ENCODE measurements around the gene GAL3ST3. TPM values are rescaled to one million over a fixed set of nuclear protein-coding genes. Genes with fewer than 3 reads are reported as not detected.

The GAL3ST3 gene
- total RNA-seq, 2 donors from 2014 or later, result 0.36 to 0.42 TPM

- H3K27ac Mint-ChIP-seq, result no peak overlapping the region
- H3K4me3 Mint-ChIP-seq, result no peak overlapping the region
- no peak for DNase-seq
- H3K27me3 Mint-ChIP-seq (ENCODE audit: low read depth), result peaks cover 17% of the 10 kb centered on the region
- H3K4me1 Mint-ChIP-seq (ENCODE audit: low read depth), result peaks cover 41% of the 10 kb centered on the region
- ATAC-seq (replicated peaks in 1 of 2), result no peak
- H3K9me3 Mint-ChIP-seq, result no peaks in the 10 kb centered on the region
- H3K36me3 Mint-ChIP-seq (ENCODE audit: insufficient read depth in 2 of 2), result peaks cover 2 to 5% of the 10 kb centered on the region in 2 donors
Measured at GRCh38 chr11:66047541-66048365, 1.2 kb downstream of the GAL3ST3 start.

DNA sequence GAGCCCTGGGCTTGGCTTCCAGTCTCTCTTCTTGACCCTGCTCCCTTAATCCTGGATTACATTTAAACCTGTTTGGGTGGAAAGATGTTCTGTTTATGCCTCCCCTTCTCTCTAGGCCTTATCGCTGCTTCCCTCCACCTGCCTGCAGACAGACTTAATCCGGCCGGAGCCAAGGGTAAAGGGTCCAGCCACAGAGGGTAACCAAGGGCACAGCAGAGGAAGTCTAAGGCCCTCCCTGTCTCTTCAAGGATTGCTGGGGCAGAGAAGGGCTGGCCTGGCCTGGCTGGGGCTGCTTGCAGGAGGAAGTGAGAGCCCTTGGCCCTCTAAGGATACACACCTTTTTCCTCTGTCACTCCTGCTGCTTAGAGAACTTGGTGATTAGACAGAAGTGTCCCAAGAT, 2.1 kb downstream of the GAL3ST3 start:
- no peaks in the 10 kb centered on the region for H3K36me3 Mint-ChIP-seq (ENCODE audit: insufficient read depth in 2 of 2)
- peaks cover 17% of the 10 kb centered on the region for H3K27me3 Mint-ChIP-seq (ENCODE audit: low read depth)
- H3K4me1 Mint-ChIP-seq (ENCODE audit: low read depth), result peaks cover 33% of the 10 kb centered on the region
- DNase-seq (no peak), ATAC-seq (replicated peaks in 1 of 2) (no peak)
- H3K9me3 Mint-ChIP-seq, result no peaks in the 10 kb centered on the region
- H3K4me3 Mint-ChIP-seq, result no peak overlapping the region
- H3K27ac Mint-ChIP-seq, result no peak overlapping the region

GRCh38 chr11:66045177-66045639, 3.8 kb downstream of the GAL3ST3 start:
- Mint-ChIP-seq H3K36me3 (ENCODE audit: insufficient read depth in 2 of 2) (no peaks in the 10 kb centered on the region), H3K27me3 (ENCODE audit: low read depth) (peaks cover 17% of the 10 kb centered on the region), H3K9me3 (no peaks in the 10 kb centered on the region), H3K4me3 (peak overlapping the region; percentile 59 to 71), H3K4me1 (ENCODE audit: low read depth) (peaks cover 23% of the 10 kb centered on the region), H3K27ac (no peak overlapping the region)
- DNase-seq (peak; percentile 88 to 90), ATAC-seq (replicated peaks in 1 of 2) (peak; percentile 90 to 91)

GRCh38 chr11:66044757-66045156, 4.2 kb downstream of the GAL3ST3 start:
- Mint-ChIP-seq H3K36me3 (ENCODE audit: insufficient read depth in 2 of 2) (no peaks in the 10 kb centered on the region), H3K27me3 (ENCODE audit: low read depth) (peaks cover 14% of the 10 kb centered on the region), H3K4me3 (peak overlapping the region; percentile 59 to 71), H3K4me1 (ENCODE audit: low read depth) (peaks cover 23% of the 10 kb centered on the region), H3K27ac (no peak overlapping the region), H3K9me3 (no peaks in the 10 kb centered on the region)
- peak; percentile 78 to 79 for ATAC-seq (replicated peaks in 1 of 2)
- peak; percentile 33 to 36 for DNase-seq

DNA sequence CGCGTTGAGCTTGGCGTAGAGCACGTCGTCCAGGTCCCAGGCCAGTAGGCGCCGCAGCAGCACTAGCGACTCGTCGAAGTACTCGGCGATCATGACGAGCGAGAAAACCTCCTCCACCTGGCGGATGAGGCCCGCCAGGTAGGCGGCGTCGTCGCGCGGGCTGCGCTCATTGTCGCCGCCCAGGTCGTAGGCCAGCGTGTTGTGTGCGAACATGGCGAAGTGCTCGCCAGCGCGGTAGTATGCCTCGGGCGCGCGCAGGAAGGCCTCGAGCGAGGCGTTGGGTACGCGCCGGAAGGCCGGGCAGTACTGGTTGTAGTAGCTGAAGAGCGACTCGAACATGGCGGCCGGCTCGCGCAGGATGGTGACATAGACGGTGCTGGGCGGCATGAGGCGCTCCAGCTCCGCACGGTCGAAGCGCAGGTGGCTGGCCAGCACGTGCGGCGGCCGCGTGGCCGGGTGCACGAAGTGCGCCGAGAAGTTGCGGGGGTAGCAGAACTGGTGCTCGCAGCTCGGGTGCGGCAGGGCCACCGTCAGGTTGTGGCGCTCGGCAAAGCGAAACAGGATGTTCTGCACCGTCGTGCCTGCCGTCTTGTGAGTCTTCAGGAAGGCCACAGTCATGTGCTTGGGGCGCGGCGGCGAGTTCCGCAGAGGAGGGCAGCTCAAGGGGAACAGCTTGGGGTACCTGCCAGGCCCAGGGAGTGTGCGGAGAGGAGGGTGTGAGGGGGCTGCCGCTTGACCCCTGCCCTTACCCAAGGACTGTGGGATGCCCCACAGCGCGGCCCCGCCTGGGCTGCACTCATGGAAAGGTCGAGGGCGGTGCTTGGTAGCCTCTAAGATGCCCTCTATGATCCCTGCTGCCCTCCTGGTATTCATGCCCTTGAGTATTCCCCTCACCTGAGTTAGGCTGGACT, 5.7 kb downstream of the GAL3ST3 start:
- H3K4me1 Mint-ChIP-seq (ENCODE audit: low read depth), result peaks cover 18% of the 10 kb centered on the region
- DNase-seq (no peak), ATAC-seq (replicated peaks in 1 of 2) (no peak)
- H3K27ac Mint-ChIP-seq, result no peak overlapping the region
- H3K4me3 Mint-ChIP-seq, result no peak overlapping the region
- H3K36me3 Mint-ChIP-seq (ENCODE audit: insufficient read depth in 2 of 2), result no peaks in the 10 kb centered on the region
- H3K9me3 Mint-ChIP-seq, result no peaks in the 10 kb centered on the region
- H3K27me3 Mint-ChIP-seq (ENCODE audit: low read depth), result peaks cover 5% of the 10 kb centered on the region

GRCh38 chr11:66042227-66042995, 6.5 kb downstream of the GAL3ST3 start:
- Mint-ChIP-seq H3K4me3 (no peak overlapping the region), H3K27me3 (ENCODE audit: low read depth) (no peaks in the 10 kb centered on the region), H3K4me1 (ENCODE audit: low read depth) (peaks cover 18% of the 10 kb centered on the region), H3K36me3 (ENCODE audit: insufficient read depth in 2 of 2) (no peaks in the 10 kb centered on the region), H3K9me3 (no peaks in the 10 kb centered on the region), H3K27ac (no peak overlapping the region)
- DNase-seq, result no peak
- ATAC-seq (replicated peaks in 1 of 2), result no peak

DNA sequence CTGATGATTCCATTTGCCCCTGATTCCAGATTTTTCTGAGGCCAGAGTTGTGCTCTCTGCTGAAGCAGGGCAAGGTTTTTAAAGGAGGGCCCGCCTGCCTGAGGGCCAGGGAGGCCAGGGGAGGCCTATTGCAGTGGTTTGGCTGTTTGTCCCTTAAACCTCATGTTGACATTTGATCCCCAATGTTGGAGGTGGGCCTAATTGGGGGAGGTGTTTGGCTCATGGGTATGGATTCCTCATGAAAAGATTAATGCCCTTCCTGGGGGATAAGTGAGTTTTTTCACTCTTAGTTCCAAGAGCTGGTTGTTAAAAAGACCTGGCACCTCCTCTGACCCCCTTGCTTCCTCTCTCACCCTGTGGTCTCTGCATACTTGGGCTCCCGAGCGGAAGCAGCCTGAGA, 9.2 kb downstream of the GAL3ST3 start:
- no peak for DNase-seq
- H3K27ac Mint-ChIP-seq, result no peak overlapping the region
- no peak for ATAC-seq (replicated peaks in 1 of 2)
- H3K9me3 Mint-ChIP-seq, result no peaks in the 10 kb centered on the region
- no peaks in the 10 kb centered on the region for H3K36me3 Mint-ChIP-seq (ENCODE audit: insufficient read depth in 2 of 2)
- peaks cover 6% of the 10 kb centered on the region for H3K4me1 Mint-ChIP-seq (ENCODE audit: low read depth)
- no peak overlapping the region for H3K4me3 Mint-ChIP-seq
- H3K27me3 Mint-ChIP-seq (ENCODE audit: low read depth), result peaks cover 3% of the 10 kb centered on the region

GRCh38 chr11:66037327-66037726, 11.6 kb downstream of the GAL3ST3 start:
- peaks cover 7% of the 10 kb centered on the region for H3K27me3 Mint-ChIP-seq (ENCODE audit: low read depth)
- no peaks in the 10 kb centered on the region for H3K4me1 Mint-ChIP-seq (ENCODE audit: low read depth)
- no peak overlapping the region for H3K4me3 Mint-ChIP-seq
- H3K9me3 Mint-ChIP-seq, result no peaks in the 10 kb centered on the region
- no peak overlapping the region for H3K27ac Mint-ChIP-seq
- no peaks in the 10 kb centered on the region for H3K36me3 Mint-ChIP-seq (ENCODE audit: insufficient read depth in 2 of 2)
- ATAC-seq (replicated peaks in 1 of 2) (no peak), DNase-seq (no peak)

GRCh38 chr11:66036334-66036710, 12.6 kb downstream of the GAL3ST3 start:
- ATAC-seq (replicated peaks in 1 of 2) (no peak), DNase-seq (no peak)
- Mint-ChIP-seq H3K9me3 (no peaks in the 10 kb centered on the region), H3K36me3 (ENCODE audit: insufficient read depth in 2 of 2) (no peaks in the 10 kb centered on the region), H3K4me3 (no peak overlapping the region), H3K27me3 (ENCODE audit: low read depth) (peaks cover 7% of the 10 kb centered on the region), H3K27ac (no peak overlapping the region), H3K4me1 (ENCODE audit: low read depth) (no peaks in the 10 kb centered on the region)

DNA sequence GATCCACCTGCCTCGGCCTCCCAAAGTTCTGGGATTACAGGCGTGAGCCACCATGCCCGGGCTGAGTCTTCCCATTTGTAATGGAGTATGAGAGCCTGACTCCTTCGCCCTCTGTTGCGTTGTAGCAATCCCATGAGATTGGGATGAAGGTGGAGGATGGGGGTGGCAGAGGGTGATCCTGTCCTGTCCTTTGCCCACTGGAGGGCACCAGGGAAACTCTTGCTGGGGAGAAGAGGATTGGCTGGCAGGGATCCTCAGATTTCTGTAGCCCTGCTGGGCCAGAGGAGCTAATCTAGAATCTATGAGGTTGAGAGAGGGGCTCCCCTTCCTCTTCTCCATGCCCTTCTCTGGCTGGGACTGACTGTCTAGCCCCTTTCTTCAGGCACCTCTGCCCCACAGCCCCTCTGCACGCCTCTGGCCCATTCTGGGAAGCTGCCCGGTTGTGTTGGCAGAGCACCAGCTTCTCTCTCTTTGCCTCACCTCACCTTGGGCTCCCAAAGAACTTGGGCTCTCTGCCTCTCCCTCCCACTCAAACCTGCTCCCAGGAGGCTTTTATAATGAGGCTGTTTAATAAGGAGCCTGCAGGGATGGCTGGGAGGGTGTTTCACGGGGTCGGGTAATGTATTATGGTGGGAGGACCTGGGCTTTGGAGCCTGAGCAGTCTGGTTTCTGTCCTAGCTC, 13.2 kb downstream of the GAL3ST3 start:
- DNase-seq, result no peak
- no peak overlapping the region for H3K4me3 Mint-ChIP-seq
- H3K36me3 Mint-ChIP-seq (ENCODE audit: insufficient read depth in 2 of 2), result no peaks in the 10 kb centered on the region
- H3K27ac Mint-ChIP-seq, result no peak overlapping the region
- peaks cover 7% of the 10 kb centered on the region for H3K27me3 Mint-ChIP-seq (ENCODE audit: low read depth)
- no peaks in the 10 kb centered on the region for H3K9me3 Mint-ChIP-seq
- no peak for ATAC-seq (replicated peaks in 1 of 2)
- H3K4me1 Mint-ChIP-seq (ENCODE audit: low read depth), result no peaks in the 10 kb centered on the region

- H3K27me3 Mint-ChIP-seq (ENCODE audit: low read depth), result peaks cover 7% of the 10 kb centered on the region
- no peaks in the 10 kb centered on the region for H3K9me3 Mint-ChIP-seq
- ATAC-seq (replicated peaks in 1 of 2) (no peak), DNase-seq (no peak)
- no peak overlapping the region for H3K27ac Mint-ChIP-seq
- no peak overlapping the region for H3K4me3 Mint-ChIP-seq
- no peaks in the 10 kb centered on the region for H3K36me3 Mint-ChIP-seq (ENCODE audit: insufficient read depth in 2 of 2)
- H3K4me1 Mint-ChIP-seq (ENCODE audit: low read depth), result no peaks in the 10 kb centered on the region
Measured at GRCh38 chr11:66032957-66033735, 15.8 kb downstream of the GAL3ST3 start.

- H3K27me3 Mint-ChIP-seq (ENCODE audit: low read depth), result peaks cover 7% of the 10 kb centered on the region
- no peaks in the 10 kb centered on the region for H3K9me3 Mint-ChIP-seq
- H3K36me3 Mint-ChIP-seq (ENCODE audit: insufficient read depth in 2 of 2), result no peaks in the 10 kb centered on the region
- H3K4me1 Mint-ChIP-seq (ENCODE audit: low read depth), result peaks cover 4% of the 10 kb centered on the region
- DNase-seq (no peak), ATAC-seq (replicated peaks in 1 of 2) (no peak)
- no peak within 1 kb of the TSS for H3K4me3 Mint-ChIP-seq
- no peak within 1 kb of the TSS for H3K27ac Mint-ChIP-seq
Measured at GRCh38 chr11:66026017-66026529, 22.9 kb downstream of the GAL3ST3 start, which contains the start of gene CATSPER1. TSS of gene CATSPER1 (minus strand) at chr11:66026479. CDS start at chr11:66026379, 100 bp downstream.

Data from activated T-cell treated with anti-CD3 and anti-CD28 coated beads, Interleukin-2, amount 50 U/mL, for 72 hours (primary cell).